Left lung (tissue), 10 donors: Measurements from ENCODE around the gene ARHGAP21. TPM values are rescaled to one million over a fixed set of nuclear protein-coding genes. Genes with fewer than 3 reads are reported as not detected.
"Not testable (repeated sequence)": the region's sequence is repeated elsewhere in the genome, so short reads cannot be mapped to it uniquely, and the experiment has no call there.

Source experiments
- ATAC-seq: fragments of 200-7000 bp; cut with Tn5 transposase; one replicate; pipeline ENCODE4 v1.9.1; 2020; ENCODE audit warnings: moderate library complexity
- DNase-seq, 4 donors: peaks; one replicate each; pipeline ENCODE4 v3.0.0-alpha.2; 2013 to 2020
- H3K27ac ChIP-seq, 2 donors: fragments of 200-600 bp; sonication (generic) in 1 of 2; one replicate each; pipeline versions ENCODE4 v1.5.0 to v1.8.0; 2020 to 2021
- H3K27me3 ChIP-seq, 2 donors: fragments of 200-600 bp; sonication (generic) in 1 of 2; one replicate each; pipeline versions ENCODE4 v1.5.0 to v1.8.0; 2020 to 2021
- H3K36me3 ChIP-seq, 2 donors: fragments of 200-600 bp; sonication (generic) in 1 of 2; one replicate each; pipeline versions ENCODE4 v1.5.0 to v1.8.0; 2020 to 2021
- H3K4me1 ChIP-seq, 2 donors: fragments of 200-600 bp; one replicate each; pipeline ENCODE4 v1.8.0; 2021
- H3K4me3 ChIP-seq, 2 donors: fragments of 200-600 bp; sonication (generic) in 1 of 2; one replicate each; pipeline versions ENCODE4 v1.5.0 to v1.8.0; 2020 to 2021; ENCODE audit warnings: mild to moderate bottlenecking in 1 of 2
- H3K9me3 ChIP-seq, 2 donors: fragments of 200-600 bp; sonication (generic) in 1 of 2; one replicate each; pipeline versions ENCODE4 v1.5.0 to v1.8.0; 2020 to 2021
- intact Hi-C, 2 donors: fragments of 100-400 bp; cut with DNase I; formaldehyde crosslinking; loops; one replicate each; pipeline versions ENCODE4 v1.11.2 to v1.14.2; 2022
- polyA plus RNA-seq, 6 donors: library from polyadenylated mRNA; unstranded; fragments of 120-200 nt; gene quantifications; one replicate each; pipeline ENCODE4 v1.2.1, GENCODE V29; 2013; ENCODE audit not compliant: insufficient read length in 6 of 6
- total RNA-seq, 2 donors: library from RNA; stranded (reverse); fragmentation: NEBNext Ultra II Directional; extraction: Animal tissue kit (Norgen Biotek cat#: 25700); gene quantifications; one replicate each; pipeline ENCODE4 v1.2.1, GENCODE V29; 2021
- TF ChIP-seq, protein P1 (sequence below), 2 donors: fragments of 200-600 bp; sonication (generic) in 1 of 2; IDR thresholded peaks; one replicate each; pipeline versions ENCODE4 v1.5.0 to v1.8.0; 2021; ENCODE audit warnings: antibody characterized with exemption in 2 of 2
- donor health status: DM: no; HTN: yes; CAD: no.
- donor health status: DM: no; HTN: no; CAD: no.

ARHGAP21 gene
- total and polyA plus RNA-seq, 8 donors: 74.3 to 155 (median 126) TPM

DNA sequence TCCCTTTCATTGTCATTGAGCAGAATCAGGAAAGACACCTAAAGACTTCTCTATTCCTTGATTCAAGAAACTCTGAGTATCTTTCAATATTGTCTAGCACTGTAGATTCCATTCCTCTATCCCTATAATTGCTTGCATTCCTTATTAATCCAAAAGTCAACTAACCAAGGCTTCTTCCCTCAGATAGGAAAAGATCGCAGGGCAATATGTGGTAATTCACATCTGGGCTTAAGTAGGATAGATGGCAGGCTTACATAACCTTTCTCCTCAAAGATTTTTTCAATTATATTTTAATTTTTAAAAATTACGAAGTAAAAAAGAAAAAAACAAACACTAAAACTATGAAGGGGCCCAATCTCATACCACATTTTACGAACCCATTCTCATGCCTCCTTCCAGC, 7.1 kb upstream of the ARHGAP21 start:
- Histone ChIP-seq H3K4me3 (no peak overlapping the region), H3K36me3 (no peaks in the 10 kb centered on the region), H3K4me1 (no peaks in the 10 kb centered on the region), H3K27me3 (no peaks in the 10 kb centered on the region), H3K27ac (no peak overlapping the region), H3K9me3 (no peaks in the 10 kb centered on the region)
- ATAC-seq (no peak), DNase-seq (no peak)
- intact Hi-C loops: no loop called here
- TF ChIP-seq, protein P1, sequence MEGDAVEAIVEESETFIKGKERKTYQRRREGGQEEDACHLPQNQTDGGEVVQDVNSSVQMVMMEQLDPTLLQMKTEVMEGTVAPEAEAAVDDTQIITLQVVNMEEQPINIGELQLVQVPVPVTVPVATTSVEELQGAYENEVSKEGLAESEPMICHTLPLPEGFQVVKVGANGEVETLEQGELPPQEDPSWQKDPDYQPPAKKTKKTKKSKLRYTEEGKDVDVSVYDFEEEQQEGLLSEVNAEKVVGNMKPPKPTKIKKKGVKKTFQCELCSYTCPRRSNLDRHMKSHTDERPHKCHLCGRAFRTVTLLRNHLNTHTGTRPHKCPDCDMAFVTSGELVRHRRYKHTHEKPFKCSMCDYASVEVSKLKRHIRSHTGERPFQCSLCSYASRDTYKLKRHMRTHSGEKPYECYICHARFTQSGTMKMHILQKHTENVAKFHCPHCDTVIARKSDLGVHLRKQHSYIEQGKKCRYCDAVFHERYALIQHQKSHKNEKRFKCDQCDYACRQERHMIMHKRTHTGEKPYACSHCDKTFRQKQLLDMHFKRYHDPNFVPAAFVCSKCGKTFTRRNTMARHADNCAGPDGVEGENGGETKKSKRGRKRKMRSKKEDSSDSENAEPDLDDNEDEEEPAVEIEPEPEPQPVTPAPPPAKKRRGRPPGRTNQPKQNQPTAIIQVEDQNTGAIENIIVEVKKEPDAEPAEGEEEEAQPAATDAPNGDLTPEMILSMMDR (IDR thresholded peaks at IDR 0.05): no peak

DNA sequence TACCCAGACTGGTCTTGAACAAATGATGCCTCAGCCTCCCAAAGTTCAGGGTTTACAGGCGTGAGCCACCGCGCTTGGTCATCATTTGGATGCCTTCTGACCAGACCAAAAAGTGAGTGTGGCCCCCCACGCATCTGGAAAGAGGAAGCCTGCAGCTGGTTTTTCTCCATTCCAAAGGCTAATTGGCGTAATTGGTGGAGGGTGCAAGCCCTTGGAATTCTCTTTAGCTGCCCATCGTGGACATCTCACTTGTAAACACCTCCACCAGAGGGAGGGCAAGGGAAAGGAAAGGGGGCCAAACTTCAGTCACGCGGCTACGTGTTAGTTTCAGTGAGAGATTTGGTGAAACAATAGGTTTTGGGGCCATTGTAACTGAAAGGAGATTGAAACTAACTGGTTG, 4.1 kb upstream of the ARHGAP21 start:
- peaks cover 0 to 3% of the 10 kb centered on the region in 2 donors for H3K27me3 ChIP-seq
- peaks cover 0 to 7% of the 10 kb centered on the region in 2 donors for H3K4me1 ChIP-seq
- no peak overlapping the region for H3K4me3 ChIP-seq
- no peaks in the 10 kb centered on the region for H3K9me3 ChIP-seq
- intact Hi-C loops: loop anchor here in 1 of 2 donors (10.0 kb wide), 1 partner anchor 83 kb away; no protein-coding TSS in a partner anchor
- ATAC-seq: no peak
- no peak for DNase-seq
- H3K36me3 ChIP-seq: no peaks in the 10 kb centered on the region
- TF ChIP-seq, protein P1 (IDR thresholded peaks at IDR 0.05): no peak
- no peak overlapping the region for H3K27ac ChIP-seq

DNA sequence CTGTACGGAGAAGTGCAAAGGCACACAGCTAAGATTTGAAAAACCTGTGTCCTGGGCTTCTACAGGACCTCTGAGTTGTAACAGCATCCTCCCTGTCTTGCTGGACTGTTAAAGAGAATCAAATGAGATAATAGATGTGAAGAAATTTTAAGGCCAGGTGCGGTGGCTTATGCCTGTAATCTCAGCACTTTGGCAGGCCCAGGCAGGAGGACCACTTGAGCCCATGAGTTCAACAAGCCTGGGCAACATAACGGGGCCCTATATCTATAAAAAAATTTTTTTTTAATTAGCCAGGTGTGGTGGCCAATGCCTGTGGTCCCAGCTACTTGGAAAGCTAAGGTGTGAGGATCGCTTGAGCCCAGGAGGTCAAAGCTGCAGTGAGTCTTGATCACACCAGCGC, 2.9 kb upstream of the ARHGAP21 start:
- H3K27me3 ChIP-seq: peaks cover 0 to 10% of the 10 kb centered on the region in 2 donors
- H3K9me3 ChIP-seq: no peaks in the 10 kb centered on the region
- H3K4me3 ChIP-seq: no peak overlapping the region
- H3K27ac ChIP-seq: no peak overlapping the region
- peaks cover 0 to 2% of the 10 kb centered on the region in 2 donors for H3K36me3 ChIP-seq
- TF ChIP-seq, protein P1 (IDR thresholded peaks at IDR 0.05): no peak
- ATAC-seq (no peak), DNase-seq (no peak)
- H3K4me1 ChIP-seq: peaks cover 0 to 14% of the 10 kb centered on the region in 2 donors
- intact Hi-C loops: loop anchor here in 1 of 2 donors (10.0 kb wide), 1 partner anchor 82 kb away; no protein-coding TSS in a partner anchor

DNA sequence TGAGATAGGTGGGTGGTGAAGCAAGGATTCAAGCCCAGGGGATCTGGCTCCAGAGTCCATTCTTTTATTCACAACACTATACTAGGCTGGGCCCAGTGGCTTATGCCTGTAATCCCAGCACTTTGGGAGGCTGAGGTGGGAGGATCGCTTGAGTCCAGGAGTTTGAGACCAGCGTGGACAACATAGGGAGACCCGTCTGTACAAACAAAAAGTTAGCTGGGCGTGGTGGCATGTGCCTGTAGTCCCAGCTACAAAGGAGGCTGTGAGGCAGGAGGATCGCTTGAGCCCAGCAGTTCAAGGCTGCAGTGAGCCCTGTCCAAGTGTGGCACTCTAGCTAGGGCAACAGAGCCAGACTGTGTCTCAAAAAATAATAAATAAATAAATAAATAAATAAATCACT, 2.3 kb upstream of the ARHGAP21 start:
- not testable (repeated sequence) for H3K27ac ChIP-seq, H3K36me3 ChIP-seq, ATAC-seq, H3K4me3 ChIP-seq, DNase-seq, H3K9me3 ChIP-seq
- peaks cover 0 to 20% of the 10 kb centered on the region in 2 donors for H3K4me1 ChIP-seq
- peaks cover 0 to 13% of the 10 kb centered on the region in 2 donors for H3K27me3 ChIP-seq
- intact Hi-C loops: loop anchor here in 1 of 2 donors (10.0 kb wide), 1 partner anchor 81 kb away; no protein-coding TSS in a partner anchor

DNA sequence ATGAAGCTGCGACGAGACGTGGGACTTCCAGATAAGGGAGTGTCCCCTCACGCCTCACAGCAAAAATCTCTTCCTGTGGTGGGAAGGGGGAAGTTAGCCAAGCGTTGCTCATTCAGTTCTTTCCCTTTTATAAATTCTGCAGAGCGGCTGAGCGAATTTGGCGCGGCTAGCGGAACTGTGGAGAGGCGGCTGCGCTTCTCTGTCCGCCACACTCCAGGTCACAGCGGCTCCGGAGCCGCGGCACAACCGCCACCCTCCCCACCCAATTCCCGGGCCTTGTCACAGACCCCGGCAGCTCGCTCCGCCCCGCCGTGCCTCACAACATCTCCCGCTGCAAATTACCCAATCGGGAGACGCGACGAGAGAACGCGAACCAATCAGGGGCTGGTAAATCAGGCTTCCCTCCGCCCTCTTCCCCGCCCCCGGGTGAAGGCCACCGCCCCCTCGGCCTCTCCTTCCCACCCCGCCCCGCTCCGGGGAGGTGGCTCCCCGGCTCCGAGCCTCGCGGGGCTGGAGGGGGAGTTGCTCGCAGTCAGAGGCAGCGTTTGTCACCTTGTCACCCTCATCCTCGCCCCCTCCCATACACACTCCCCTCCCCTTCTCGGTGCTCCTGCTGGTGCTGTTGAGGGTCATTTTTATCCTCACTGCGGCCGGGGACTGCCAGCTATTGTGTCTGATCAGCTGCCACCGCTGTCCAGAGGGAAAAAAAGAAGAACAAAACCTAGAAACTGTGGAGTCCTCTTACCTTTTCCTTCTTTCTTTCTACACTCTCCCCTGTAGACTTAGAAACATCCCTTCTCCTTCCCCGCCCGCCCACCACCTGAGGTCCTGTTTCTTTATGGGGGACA, 918 bp upstream of the ARHGAP21 start:
- DNase-seq (peak; percentile 96 to 98 (median 97)), ATAC-seq (peak; percentile 90)
- Histone ChIP-seq H3K27ac (peak overlapping the region; percentile 93 to 97), H3K27me3 (peaks cover 0 to 13% of the 10 kb centered on the region in 2 donors), H3K4me1 (peaks cover 0 to 34% of the 10 kb centered on the region in 2 donors), H3K4me3 (peak overlapping the region; percentile 54 to 79), H3K9me3 (no peaks in the 10 kb centered on the region), H3K36me3 (peaks cover 0 to 8% of the 10 kb centered on the region in 2 donors)
- intact Hi-C loops: loop anchor here in 1 of 2 donors (10.0 kb wide), 1 partner anchor 80 kb away; no protein-coding TSS in a partner anchor
- TF ChIP-seq, protein P1 (IDR thresholded peaks at IDR 0.05): no peak
